K562 (cell line): ENCODE measurements around the gene SLC24A3. TPM values are rescaled to one million over a fixed set of nuclear protein-coding genes. Genes with fewer than 3 reads are reported as not detected.

Experiments used
- ATAC-seq: fragments of 200-7000 bp; cut with Tn5 transposase; 3 replicates; pipeline ENCODE4 v1.9.1; 2020; ENCODE audit warnings: moderate library complexity
- BruUV-seq: library from RNA; stranded (reverse); fragments of 400-500 nt; replicated peaks from 2 replicates; lab custom pipeline; 2021; lab: Mats Ljungman, UMichigan
- CTCF ChIA-PET: fragments of 300-600 bp; formaldehyde crosslinking; extraction: SDS; loops from one replicate; lab custom pipeline; 2021; ENCODE audit warnings: low intra/inter-chr PET ratio; lab: Yijun Ruan, JAX
- POLR2A ChIA-PET: fragments of 300-600, 350-650 bp; sonication (Branson Sonifier 250); formaldehyde crosslinking; extraction: SDS; loops from one replicate; lab custom pipeline; 2021; ENCODE audit warnings: antibody characterized with exemption, inconsistent platforms; lab: Yijun Ruan, JAX
- DNase-seq, 4 experiments: peaks; one replicate each; pipeline versions ENCODE4 v3.0.0 to v3.0.0-alpha.2; 2011 to 2018; ENCODE audit warnings: low spot score in 3 of 4, mixed read lengths in 3 of 4; ENCODE audit errors: extremely low read depth in 1 of 4
- FAIRE-seq: peaks from 2 replicates; lab custom pipeline; 2011; peaks lifted over from hg19 to GRCh38; lab: Jason Lieb, UNC
- H2AFZ ChIP-seq: 2 replicates; pipeline ENCODE4 v1.6.0; 2011; ENCODE audit warnings: low read depth, low read length, control low read depth, inconsistent platforms
- H3K27ac ChIP-seq: fragments of 200-600 bp; 3 replicates; pipeline ENCODE4 v1.8.0; 2011; ENCODE audit warnings: low read depth, mild to moderate bottlenecking, control low read depth, inconsistent platforms, low read length, moderate library complexity, mixed read lengths; ENCODE audit errors: extremely low read depth
- H3K27me3 ChIP-seq, 2 experiments: fragments of 300-600 bp in 1 of 2; 2 replicates in 1 of 2; 3 replicates in 1 of 2; pipeline versions ENCODE4 v1.6.0 to v1.8.0; 2011; ENCODE audit warnings: inconsistent platforms in 2 of 2, low read length in 2 of 2, mild to moderate bottlenecking in 1 of 2, mixed read lengths in 1 of 2, moderate library complexity in 1 of 2; ENCODE audit not compliant: control insufficient read depth in 2 of 2, insufficient read depth in 2 of 2
- H3K36me3 ChIP-seq: fragments of 300-600 bp; 3 replicates; pipeline ENCODE4 v1.8.0; 2011; ENCODE audit warnings: mild to moderate bottlenecking, low read length, inconsistent platforms; ENCODE audit not compliant: control insufficient read depth, insufficient read depth
- H3K4me1 ChIP-seq, 2 experiments: fragments of 200-600 bp in 1 of 2; replicated peaks in 1 of 2; 2 replicates in 1 of 2; 3 replicates in 1 of 2; pipeline versions ENCODE4 v1.5.1 to v1.8.0; 2011; ENCODE audit warnings: inconsistent platforms in 2 of 2, low read length in 2 of 2, mild to moderate bottlenecking in 1 of 2, mixed read lengths in 1 of 2, moderate library complexity in 1 of 2; ENCODE audit not compliant: control insufficient read depth in 2 of 2, insufficient read depth in 2 of 2
- H3K4me2 ChIP-seq: 2 replicates; pipeline ENCODE4 v1.6.1; 2011; ENCODE audit warnings: low read length, control low read depth, inconsistent platforms, mixed read lengths; ENCODE audit not compliant: insufficient read depth
- H3K4me3 ChIP-seq: fragments of 200-600 bp; sonication (generic), shearing (Covaris generic); 2 replicates; pipeline ENCODE4 v1.5.1; 2016; ENCODE audit warnings: control low read depth, inconsistent platforms
- H3K79me2 ChIP-seq: fragments of 200-600 bp; 3 replicates; pipeline ENCODE4 v1.8.0; 2011; ENCODE audit warnings: low read length, inconsistent platforms; ENCODE audit not compliant: control insufficient read depth, insufficient read depth
- H3K9ac ChIP-seq, 2 experiments: 2 replicates each; pipeline versions ENCODE4 v1.6.0 to v1.6.1; 2011; ENCODE audit warnings: low read depth in 2 of 2, low read length in 2 of 2, control low read depth in 1 of 2, inconsistent platforms in 1 of 2, mild to moderate bottlenecking in 1 of 2, mixed read lengths in 1 of 2; ENCODE audit not compliant: insufficient read depth in 1 of 2
- H3K9me1 ChIP-seq: one replicate; pipeline ENCODE4 v1.6.0; 2011; ENCODE audit warnings: inconsistent platforms, mild to moderate bottlenecking, low read length, moderate library complexity; ENCODE audit not compliant: control insufficient read depth, insufficient read depth
- H3K9me3 ChIP-seq: replicated peaks from 2 replicates; pipeline ENCODE4 v1.5.1; 2011; ENCODE audit warnings: low read depth, low read length, inconsistent platforms; ENCODE audit not compliant: control insufficient read depth, insufficient read depth
- H4K20me1 ChIP-seq: replicated peaks from 2 replicates; pipeline ENCODE4 v1.6.1; 2011; ENCODE audit warnings: low read length, inconsistent platforms, mixed read lengths; ENCODE audit not compliant: control insufficient read depth, insufficient read depth
- ESRRB ChIP-seq: fragments of 250-450 bp; sonication (Bioruptor Pico); IDR thresholded peaks from 2 replicates; pipeline ENCODE4 v1.5.0; 2020; ENCODE audit warnings: mild to moderate bottlenecking, moderate library complexity, borderline replicate concordance
- FOXA1 ChIP-seq: fragments of 450-650 bp; IDR thresholded peaks from 2 replicates; pipeline ENCODE4 v1.6.1; 2016; ENCODE audit warnings: mild to moderate bottlenecking, borderline replicate concordance
- HMG20A ChIP-seq: fragments of 450-650 bp; formaldehyde crosslinking; conservative IDR thresholded peaks from 2 replicates; pipeline ENCODE4 v1.4.0; 2020; ENCODE audit warnings: mild to moderate bottlenecking, mixed read lengths
- ILF3 ChIP-seq: fragments of 450-650 bp; IDR thresholded peaks from 2 replicates; pipeline ENCODE4 v1.6.1; 2018; ENCODE audit warnings: antibody characterized with exemption, mild to moderate bottlenecking, moderate library complexity, borderline replicate concordance
- NR3C1 ChIP-seq: sonication (generic); formaldehyde crosslinking; IDR thresholded peaks from 2 replicates; pipeline ENCODE4 v1.8.1; 2022; ENCODE audit warnings: missing genetic modification reagents
- PML ChIP-seq: IDR thresholded peaks from 2 replicates; pipeline ENCODE4 v1.6.1; 2012; ENCODE audit warnings: low read length, inconsistent platforms
- ZNF384 ChIP-seq: IDR thresholded peaks from 2 replicates; pipeline ENCODE4 v1.6.1; 2012; ENCODE audit warnings: low read depth, low read length, improper control_type of control experiment
- ZNF551 ChIP-seq: fragments of 250-450 bp; sonication (Bioruptor Pico); IDR thresholded peaks from 2 replicates; pipeline ENCODE4 v1.5.0; 2021; ENCODE audit warnings: mild to moderate bottlenecking, moderate library complexity
- WGBS: fragments of 100-300 bp; shearing (Covaris generic); methylation state at CpG from one replicate; pipeline ENCODE4 v1.1.6; 2016; ENCODE audit warnings: low coverage, mixed read lengths; ENCODE audit not compliant: insufficient coverage; ENCODE audit errors: missing lambda C conversion rate; 5-methylcytosine and 5-hydroxymethylcytosine counted together
- in situ Hi-C: fragments of 300-500 bp; cut with MboI; formaldehyde crosslinking; loops from 4 replicates; pipeline ENCODE4 v1.15.0; 2018; ENCODE audit warnings: inconsistent platforms, mixed read lengths
- intact Hi-C: fragments of 100-400 bp; cut with micrococcal nuclease; formaldehyde crosslinking; loops from 2 replicates; pipeline ENCODE4 v1.14.2; 2022
- polyA plus RNA-seq, 8 experiments: library from polyadenylated mRNA; depleted of rRNA in 4 of 8; stranded (reverse) in 5 of 8; unstranded in 3 of 8; fragments of >200 nt; fragmentation: Nextera tagmentation in 2 of 8; fragmentation: Illumina TruSeq in 1 of 8; extraction: Ambion mirVana in 2 of 8; extraction: Trizol in 1 of 8; gene quantifications; 2 replicates each; pipeline versions ENCODE4 v1.2.1 to v1.2.3, GENCODE V29; 2011 to 2014; ENCODE audit warnings: inconsistent platforms in 1 of 8, missing spikeins in 1 of 8
- total RNA-seq, 7 experiments: library from RNA; depleted of rRNA in 6 of 7; stranded (reverse); fragments of >200 nt in 6 of 7; fragmentation: Illumina TruSeq in 2 of 7; extraction: Trizol in 2 of 7; gene quantifications; 2 replicates each; pipeline versions ENCODE4 v1.2.1 to v1.2.3, GENCODE V29; 2011 to 2021; ENCODE audit warnings: low replicate concordance in 1 of 7
- TF ChIP-seq, protein P1 (sequence below): fragments of 450-650 bp; formaldehyde crosslinking; IDR thresholded peaks from 2 replicates; pipeline ENCODE4 v1.4.0; 2020; ENCODE audit warnings: mild to moderate bottlenecking, mixed read lengths
- TF ChIP-seq, protein P2 (sequence below): IDR thresholded peaks from 2 replicates; pipeline ENCODE4 v1.6.1; 2011; ENCODE audit warnings: borderline replicate concordance, low read depth, mild to moderate bottlenecking, moderate library complexity, low read length; ENCODE audit not compliant: insufficient read depth, poor library complexity, severe bottlenecking

The SLC24A3 gene
- total and polyA plus RNA-seq, 9 of the 15 experiments (the other 6 are each of a cell fraction or from before 2014, with no cell fraction given) = not detected

DNA sequence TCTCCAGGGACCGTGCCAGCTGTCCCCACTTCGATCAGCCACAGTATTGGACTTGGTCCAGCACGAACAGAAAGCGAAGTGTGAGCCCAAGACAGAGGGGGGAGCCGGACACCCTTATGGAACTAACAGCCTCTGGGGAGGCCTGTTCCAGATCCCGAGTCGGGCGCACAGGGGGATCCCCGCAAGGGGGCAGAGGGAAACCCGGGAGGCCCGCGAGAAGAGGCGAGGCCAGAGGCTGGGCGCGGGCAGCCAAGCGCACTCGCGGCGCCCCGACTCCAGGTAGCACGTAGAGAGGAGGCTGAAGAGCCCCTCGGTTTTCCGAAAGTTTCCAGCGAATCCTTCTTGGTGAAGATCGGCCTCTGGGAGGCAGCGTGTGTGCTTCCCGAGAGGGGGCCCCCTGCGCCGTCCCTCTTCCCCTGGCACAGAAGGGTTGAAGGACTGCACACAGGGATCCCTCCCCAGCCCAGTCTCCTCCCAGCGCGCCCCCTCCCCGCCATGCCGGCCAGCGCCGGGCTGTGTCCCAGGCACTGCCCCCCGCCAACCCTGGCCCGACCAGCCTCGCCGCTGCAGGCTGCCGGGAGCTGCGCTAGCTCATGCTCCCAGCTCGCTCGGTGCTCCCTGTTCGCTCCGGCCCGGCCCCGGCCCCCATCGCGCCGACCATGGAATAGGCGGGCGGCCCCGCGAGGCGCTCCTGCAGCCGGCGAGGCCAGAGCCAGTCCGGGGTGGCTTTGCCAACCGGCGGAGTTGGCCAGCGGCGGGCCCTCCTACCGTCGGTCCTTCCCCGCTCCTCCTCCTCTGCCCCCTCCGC, 577 bp upstream of the SLC24A3 start:
- no peak for DNase-seq
- Histone ChIP-seq H4K20me1 (no peaks in the 10 kb centered on the region), H3K27ac (no peak overlapping the region), H3K9me3 (no peaks in the 10 kb centered on the region), H3K79me2 (no peaks in the 10 kb centered on the region), H3K36me3 (no peaks in the 10 kb centered on the region), H3K4me2 (no peak overlapping the region), H3K4me3 (no peak overlapping the region), H2AFZ (no peak overlapping the region), H3K27me3 (peaks cover 0 to 6% of the 10 kb centered on the region in 2 experiments; a peak in 1 of 5 replicates), H3K9ac (no peak overlapping the region), H3K9me1 (no peaks in the 10 kb centered on the region), H3K4me1 (no peaks in the 10 kb centered on the region)
- TF ChIP-seq ESRRB = no peak
- no peak for TF ChIP-seq ILF3
- TF ChIP-seq NR3C1 (CRISPR knock-in tag) = no peak
- TF ChIP-seq, protein P1, sequence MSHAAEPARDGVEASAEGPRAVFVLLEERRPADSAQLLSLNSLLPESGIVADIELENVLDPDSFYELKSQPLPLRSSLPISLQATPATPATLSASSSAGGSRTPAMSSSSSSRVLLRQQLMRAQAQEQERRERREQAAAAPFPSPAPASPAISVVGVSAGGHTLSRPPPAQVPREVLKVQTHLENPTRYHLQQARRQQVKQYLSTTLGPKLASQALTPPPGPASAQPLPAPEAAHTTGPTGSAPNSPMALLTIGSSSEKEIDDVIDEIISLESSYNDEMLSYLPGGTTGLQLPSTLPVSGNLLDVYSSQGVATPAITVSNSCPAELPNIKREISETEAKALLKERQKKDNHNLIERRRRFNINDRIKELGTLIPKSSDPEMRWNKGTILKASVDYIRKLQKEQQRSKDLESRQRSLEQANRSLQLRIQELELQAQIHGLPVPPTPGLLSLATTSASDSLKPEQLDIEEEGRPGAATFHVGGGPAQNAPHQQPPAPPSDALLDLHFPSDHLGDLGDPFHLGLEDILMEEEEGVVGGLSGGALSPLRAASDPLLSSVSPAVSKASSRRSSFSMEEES (CRISPR knock-in tag) = no peak
- TF ChIP-seq, protein P2, sequence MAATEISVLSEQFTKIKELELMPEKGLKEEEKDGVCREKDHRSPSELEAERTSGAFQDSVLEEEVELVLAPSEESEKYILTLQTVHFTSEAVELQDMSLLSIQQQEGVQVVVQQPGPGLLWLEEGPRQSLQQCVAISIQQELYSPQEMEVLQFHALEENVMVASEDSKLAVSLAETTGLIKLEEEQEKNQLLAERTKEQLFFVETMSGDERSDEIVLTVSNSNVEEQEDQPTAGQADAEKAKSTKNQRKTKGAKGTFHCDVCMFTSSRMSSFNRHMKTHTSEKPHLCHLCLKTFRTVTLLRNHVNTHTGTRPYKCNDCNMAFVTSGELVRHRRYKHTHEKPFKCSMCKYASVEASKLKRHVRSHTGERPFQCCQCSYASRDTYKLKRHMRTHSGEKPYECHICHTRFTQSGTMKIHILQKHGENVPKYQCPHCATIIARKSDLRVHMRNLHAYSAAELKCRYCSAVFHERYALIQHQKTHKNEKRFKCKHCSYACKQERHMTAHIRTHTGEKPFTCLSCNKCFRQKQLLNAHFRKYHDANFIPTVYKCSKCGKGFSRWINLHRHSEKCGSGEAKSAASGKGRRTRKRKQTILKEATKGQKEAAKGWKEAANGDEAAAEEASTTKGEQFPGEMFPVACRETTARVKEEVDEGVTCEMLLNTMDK = no peak
- TF ChIP-seq FOXA1 = no peak
- TF ChIP-seq ZNF384 = no peak
- TF ChIP-seq PML = no peak
- TF ChIP-seq HMG20A = no peak
- no peak for TF ChIP-seq ZNF551 (CRISPR knock-in tag)
- 8% methylated on average over 4 of the region's 66 CpGs for WGBS
- ATAC-seq = no peak
- BruUV-seq = no TSS peak
- CTCF ChIA-PET = no interaction called here
- no peak for FAIRE-seq
- in situ Hi-C loops = loop anchor here (25.0 kb wide), 1 partner anchor 375 kb away; no protein-coding TSS in a partner anchor
- POLR2A ChIA-PET = no interaction called here
- intact Hi-C loops = no loop called here
